Peyer's patch (tissue), 4 donors: Measurements from ENCODE around the gene TRIM17. TPM values are rescaled to one million over a fixed set of nuclear protein-coding genes. Genes with fewer than 3 reads are reported as not detected.

ENCODE experiments used
- DNase-seq, 3 donors: peaks; one replicate each; pipeline ENCODE4 v3.0.0-alpha.2; 2017 to 2019
- H3K27ac ChIP-seq, 4 donors: fragments of 200-600 bp; sonication (generic); one replicate each; pipeline ENCODE4 v1.5.1; 2016 to 2019
- H3K27me3 ChIP-seq, 2 donors: fragments of 200-600 bp; sonication (generic); one replicate each; pipeline ENCODE4 v1.5.1; 2019
- H3K36me3 ChIP-seq, 3 donors: fragments of 200-600 bp; sonication (generic); one replicate each; pipeline ENCODE4 v1.5.1; 2016 to 2019
- H3K4me1 ChIP-seq, 4 donors: fragments of 200-600 bp; sonication (generic); one replicate each; pipeline ENCODE4 v1.5.1; 2016 to 2019
- H3K4me3 ChIP-seq, 4 donors: fragments of 200-600 bp; sonication (generic); 1 replicate in 3 of 4; 2 replicates in 1 of 4; pipeline ENCODE4 v1.5.1; 2016 to 2019; ENCODE audit warnings: mild to moderate bottlenecking in 1 of 4
- H3K9me3 ChIP-seq, 4 donors: fragments of 200-600 bp; sonication (generic); one replicate each; pipeline ENCODE4 v1.5.1; 2016 to 2019; ENCODE audit warnings: mild to moderate bottlenecking in 1 of 4
- POLR2A ChIP-seq, 2 donors: fragments of 450-650 bp; IDR thresholded peaks; one replicate each; pipeline ENCODE4 v1.5.1; 2017; ENCODE audit warnings: antibody characterized with exemption in 2 of 2, mild to moderate bottlenecking in 2 of 2, moderate library complexity in 2 of 2
- total RNA-seq, 4 donors: library from RNA; depleted of rRNA; stranded (reverse); fragments of >200 nt; gene quantifications; one replicate each; pipeline ENCODE4 v1.1.0, GENCODE V29; 2016
- TF ChIP-seq, protein P1 (sequence below), 6 experiments: fragments of 450-650 bp in 4 of 6; fragments of 200-600 bp in 2 of 6; sonication (generic) in 1 of 6; IDR thresholded peaks; one replicate each; pipeline ENCODE4 v1.5.1; 2017 to 2019; ENCODE audit warnings: antibody characterized with exemption in 6 of 6, mild to moderate bottlenecking in 3 of 6, moderate library complexity in 1 of 6

Gene TRIM17
- total RNA-seq, 4 donors from 2014 or later: 2.5 to 2.7 TPM; not detected in 2

DNA sequence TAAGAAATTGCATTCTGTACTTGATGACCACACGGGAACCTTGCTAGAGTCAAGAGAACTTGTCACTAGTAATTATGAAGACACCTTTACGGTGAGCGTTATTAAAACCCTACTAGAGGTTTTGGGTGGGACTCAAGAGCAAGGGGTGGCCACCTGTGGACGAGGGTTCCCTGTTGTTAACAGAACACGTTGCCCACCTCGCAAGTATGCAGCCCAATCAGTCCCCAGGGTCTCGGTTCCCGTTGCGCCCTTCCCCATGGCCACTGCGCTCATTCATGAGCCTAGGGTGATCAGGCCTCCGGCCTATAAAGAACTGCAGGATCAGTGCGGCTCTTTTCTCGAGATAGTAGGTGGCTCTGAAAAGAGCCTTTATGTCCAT, 40.3 kb upstream of the TRIM17 start:
- Histone ChIP-seq H3K9me3 (no peaks in the 10 kb centered on the region), H3K27me3 (no peaks in the 10 kb centered on the region)
- TF ChIP-seq, protein P1, sequence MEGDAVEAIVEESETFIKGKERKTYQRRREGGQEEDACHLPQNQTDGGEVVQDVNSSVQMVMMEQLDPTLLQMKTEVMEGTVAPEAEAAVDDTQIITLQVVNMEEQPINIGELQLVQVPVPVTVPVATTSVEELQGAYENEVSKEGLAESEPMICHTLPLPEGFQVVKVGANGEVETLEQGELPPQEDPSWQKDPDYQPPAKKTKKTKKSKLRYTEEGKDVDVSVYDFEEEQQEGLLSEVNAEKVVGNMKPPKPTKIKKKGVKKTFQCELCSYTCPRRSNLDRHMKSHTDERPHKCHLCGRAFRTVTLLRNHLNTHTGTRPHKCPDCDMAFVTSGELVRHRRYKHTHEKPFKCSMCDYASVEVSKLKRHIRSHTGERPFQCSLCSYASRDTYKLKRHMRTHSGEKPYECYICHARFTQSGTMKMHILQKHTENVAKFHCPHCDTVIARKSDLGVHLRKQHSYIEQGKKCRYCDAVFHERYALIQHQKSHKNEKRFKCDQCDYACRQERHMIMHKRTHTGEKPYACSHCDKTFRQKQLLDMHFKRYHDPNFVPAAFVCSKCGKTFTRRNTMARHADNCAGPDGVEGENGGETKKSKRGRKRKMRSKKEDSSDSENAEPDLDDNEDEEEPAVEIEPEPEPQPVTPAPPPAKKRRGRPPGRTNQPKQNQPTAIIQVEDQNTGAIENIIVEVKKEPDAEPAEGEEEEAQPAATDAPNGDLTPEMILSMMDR (IDR thresholded peaks at IDR 0.05): no peak
- TF ChIP-seq POLR2A (IDR thresholded peaks at IDR 0.05): no peak

DNA sequence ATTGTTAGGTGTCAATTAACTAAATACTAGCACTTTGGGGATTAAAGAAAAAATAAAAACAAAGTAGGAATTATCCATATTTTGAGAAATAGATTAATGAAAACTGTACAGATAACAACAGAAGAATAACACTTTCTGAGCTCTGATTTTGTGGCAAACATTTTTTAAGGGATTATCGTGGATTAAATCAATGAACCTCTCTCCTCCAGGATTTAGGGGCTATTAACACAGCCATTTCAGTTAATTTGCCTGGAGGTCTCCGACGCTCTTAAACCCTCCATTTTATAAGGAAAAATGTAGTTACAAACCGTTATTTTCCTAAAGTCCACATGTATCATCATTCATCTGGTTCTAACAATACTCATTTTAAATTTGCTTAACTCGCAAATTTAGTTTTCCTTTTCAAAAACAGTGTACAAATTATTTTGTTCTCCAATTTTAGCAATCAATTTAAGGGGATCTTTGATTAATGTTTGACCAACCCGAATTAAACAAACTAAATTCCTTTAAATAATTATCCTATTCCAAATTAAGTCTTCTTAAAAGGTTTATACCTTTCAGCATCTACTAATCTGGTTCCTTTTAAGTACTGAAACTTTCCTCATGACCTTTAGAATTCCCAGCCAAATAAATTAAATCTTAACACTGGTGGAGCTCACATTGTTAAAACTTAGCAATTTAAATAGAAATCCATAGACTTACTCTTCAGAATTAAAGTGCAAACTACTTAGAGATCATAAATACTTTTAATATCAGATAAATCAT, 39.8 kb upstream of the TRIM17 start:
- TF ChIP-seq POLR2A (IDR thresholded peaks at IDR 0.05): no peak
- TF ChIP-seq, protein P1 (IDR thresholded peaks at IDR 0.05): no peak
- peak overlapping the region in 1 of 4 donors; percentile 88 for H3K27ac ChIP-seq

More for the DNA sequence above, 40.3 kb upstream of the TRIM17 start:
- H3K36me3 ChIP-seq: no peaks in the 10 kb centered on the region
- H3K4me3 ChIP-seq: peak overlapping the region; percentile 56 to 65 (median 58)
- H3K27ac ChIP-seq: peak overlapping the region; percentile 84 to 94 (median 90)
- peaks cover 0 to 15% (median 3%) of the 10 kb centered on the region in 4 donors for H3K4me1 ChIP-seq
- DNase-seq: no peak

DNA sequence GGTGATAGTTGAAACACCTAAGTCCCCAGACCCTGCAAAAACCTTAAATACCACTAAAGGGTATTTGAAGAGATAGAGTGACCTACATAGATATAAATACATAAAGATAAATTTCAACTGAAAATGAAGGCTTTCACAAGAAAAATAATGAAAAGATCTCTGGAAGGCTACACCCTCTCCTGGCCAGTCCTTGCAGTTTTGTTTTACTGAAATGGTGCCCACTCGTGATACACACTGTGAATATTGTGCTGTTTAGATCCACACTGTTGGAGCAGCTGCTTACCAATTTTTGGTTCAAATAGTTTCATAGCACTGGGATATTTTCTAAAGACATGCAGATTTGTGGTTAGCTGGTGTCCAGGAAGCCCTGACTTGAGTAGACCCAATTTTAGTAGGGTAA, 39.1 kb upstream of the TRIM17 start:
- H3K4me3 ChIP-seq: no peak overlapping the region
- TF ChIP-seq, protein P1 (IDR thresholded peaks at IDR 0.05): peak in 1 of 6 experiments; percentile 8
- no peak for TF ChIP-seq POLR2A (IDR thresholded peaks at IDR 0.05)

More for the DNA sequence above, 39.8 kb upstream of the TRIM17 start:
- no peak for DNase-seq
- Histone ChIP-seq H3K4me1 (peaks cover 0 to 15% (median 3%) of the 10 kb centered on the region in 4 donors), H3K4me3 (peak overlapping the region in 3 of 4 donors; percentile 57 to 65 (median 58)), H3K9me3 (no peaks in the 10 kb centered on the region), H3K36me3 (no peaks in the 10 kb centered on the region), H3K27me3 (no peaks in the 10 kb centered on the region)

DNA sequence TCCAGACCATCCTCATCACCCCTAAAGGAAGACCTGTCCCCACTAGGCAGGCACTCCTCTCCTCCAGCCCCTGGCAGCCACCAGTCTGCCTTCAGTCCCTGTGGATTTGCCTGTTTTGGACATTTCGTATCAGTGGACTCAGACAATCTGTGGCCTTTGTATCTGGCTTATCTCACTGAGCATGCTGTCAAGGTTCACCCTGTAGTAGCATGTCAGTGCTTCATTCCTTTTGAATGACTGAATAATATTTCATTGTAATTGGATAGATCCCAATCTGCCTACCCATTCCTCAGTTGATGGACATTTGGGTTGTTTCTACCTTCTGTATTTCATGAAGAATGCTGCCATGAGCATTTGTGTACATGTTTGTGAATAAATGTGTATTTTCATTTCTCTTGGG, 37.6 kb upstream of the TRIM17 start:
- no peak for DNase-seq
- TF ChIP-seq, protein P1 (IDR thresholded peaks at IDR 0.05): no peak
- no peak for TF ChIP-seq POLR2A (IDR thresholded peaks at IDR 0.05)
- Histone ChIP-seq H3K9me3 (no peaks in the 10 kb centered on the region), H3K4me3 (no peak overlapping the region), H3K36me3 (no peaks in the 10 kb centered on the region), H3K27ac (no peak overlapping the region), H3K27me3 (no peaks in the 10 kb centered on the region), H3K4me1 (peaks cover 0 to 10% (median 2%) of the 10 kb centered on the region in 4 donors)

More for the DNA sequence above, 39.1 kb upstream of the TRIM17 start:
- Histone ChIP-seq H3K4me1 (peaks cover 0 to 15% (median 3%) of the 10 kb centered on the region in 4 donors), H3K27me3 (no peaks in the 10 kb centered on the region), H3K9me3 (no peaks in the 10 kb centered on the region), H3K36me3 (no peaks in the 10 kb centered on the region), H3K27ac (no peak overlapping the region)
- no peak for DNase-seq

DNA sequence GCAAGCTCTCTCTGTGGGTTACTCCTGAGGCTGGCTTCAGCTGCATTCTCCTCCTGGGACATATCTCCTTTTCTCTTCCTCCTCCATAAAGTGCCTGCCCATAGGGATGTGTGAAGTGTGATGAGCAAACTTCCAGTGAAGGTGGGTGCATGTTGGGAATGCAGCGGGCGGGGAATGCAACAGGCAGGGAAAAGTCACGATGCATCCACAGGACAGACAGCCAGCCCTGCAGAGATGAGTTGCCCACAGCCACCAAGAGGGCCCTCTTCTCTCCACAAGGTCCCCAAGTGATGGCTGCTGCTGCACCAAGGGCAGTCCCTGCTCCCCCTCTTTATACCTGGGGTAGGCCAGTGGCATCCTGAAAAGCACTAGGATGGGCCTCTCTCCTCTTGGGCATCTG, 37.0 kb upstream of the TRIM17 start:
- DNase-seq: no peak
- no peaks in the 10 kb centered on the region for H3K36me3 ChIP-seq
- H3K4me1 ChIP-seq: peaks cover 0 to 5% (median 0%) of the 10 kb centered on the region in 4 donors
- H3K27me3 ChIP-seq: no peaks in the 10 kb centered on the region
- H3K9me3 ChIP-seq: no peaks in the 10 kb centered on the region
- no peak overlapping the region for H3K4me3 ChIP-seq
- no peak for TF ChIP-seq POLR2A (IDR thresholded peaks at IDR 0.05)
- TF ChIP-seq, protein P1 (IDR thresholded peaks at IDR 0.05): no peak
- no peak overlapping the region for H3K27ac ChIP-seq
